Endothelial cell of umbilical vein (primary cell): ENCODE measurements around the gene LAMB4. TPM values are rescaled to one million over a fixed set of nuclear protein-coding genes. Genes with fewer than 3 reads are reported as not detected.

Experiments used
- BruUV-seq: library from RNA; stranded (reverse); fragments of 400-500 nt; replicated peaks from 2 replicates; lab custom pipeline; 2021; lab: Mats Ljungman, UMichigan
- CTCF ChIA-PET: fragments of 300-600, 350-600 bp; sonication (Branson Sonifier 250); formaldehyde crosslinking; loops from one replicate; lab custom pipeline; 2021; ENCODE audit warnings: antibody characterized with exemption, inconsistent platforms; lab: Charles Lee
- POLR2A ChIA-PET: fragments of 300-600, 350-600 bp; sonication (Branson Sonifier 250); formaldehyde crosslinking; loops from one replicate; lab custom pipeline; 2021; ENCODE audit warnings: antibody characterized with exemption, inconsistent platforms; lab: Charles Lee
- DNase-seq: peaks from one replicate; pipeline ENCODE4 v3.0.0-alpha.2; 2011; ENCODE audit warnings: low read depth, low spot score
- FAIRE-seq: peaks from 2 replicates; lab custom pipeline; 2011; peaks lifted over from hg19 to GRCh38; lab: Jason Lieb, UNC
- H2AFZ ChIP-seq: 2 replicates; pipeline ENCODE4 v1.6.0; 2012; ENCODE audit warnings: low read depth, low read length, control low read depth, inconsistent platforms
- H3K27ac ChIP-seq: 2 replicates; pipeline ENCODE4 v1.5.1; 2011; ENCODE audit warnings: low read depth, mild to moderate bottlenecking, control low read depth, low read length, moderate library complexity; ENCODE audit not compliant: insufficient read depth
- H3K27me3 ChIP-seq, 2 experiments: 2 replicates each; pipeline versions ENCODE4 v1.6.0 to v1.6.1; 2011; ENCODE audit warnings: low read length in 2 of 2, mixed read lengths in 1 of 2; ENCODE audit not compliant: control insufficient read depth in 2 of 2, insufficient read depth in 2 of 2
- H3K36me3 ChIP-seq, 2 experiments: 2 replicates in 1 of 2; 3 replicates in 1 of 2; pipeline ENCODE4 v1.5.1; 2011; ENCODE audit warnings: low read length in 2 of 2, mild to moderate bottlenecking in 1 of 2, moderate library complexity in 1 of 2; ENCODE audit not compliant: control insufficient read depth in 2 of 2, insufficient read depth in 2 of 2; ENCODE audit errors: extremely low read depth in 1 of 2
- H3K4me1 ChIP-seq: 3 replicates; pipeline ENCODE4 v1.5.1; 2011; ENCODE audit warnings: mild to moderate bottlenecking, low read length; ENCODE audit not compliant: control insufficient read depth, insufficient read depth; ENCODE audit errors: extremely low read depth
- H3K4me2 ChIP-seq: 2 replicates; pipeline ENCODE4 v1.6.1; 2011; ENCODE audit warnings: low read length, control low read depth, mixed read lengths; ENCODE audit not compliant: insufficient read depth
- H3K4me3 ChIP-seq, 3 experiments: fragments of 200-600 bp in 1 of 3; sonication (generic), shearing (Covaris generic) in 1 of 3; replicated peaks in 1 of 3; 2 replicates each; pipeline ENCODE4 v1.5.1; 2011 to 2016; ENCODE audit warnings: control low read depth in 3 of 3, low read length in 3 of 3, mild to moderate bottlenecking in 2 of 3, inconsistent platforms in 1 of 3, low read depth in 1 of 3, moderate library complexity in 1 of 3; ENCODE audit not compliant: insufficient read depth in 1 of 3
- H3K79me2 ChIP-seq: 2 replicates; pipeline ENCODE4 v1.6.0; 2012; ENCODE audit warnings: low read length, inconsistent platforms; ENCODE audit not compliant: control insufficient read depth, insufficient read depth
- H3K9ac ChIP-seq: replicated peaks from 2 replicates; pipeline ENCODE3; 2011; ENCODE audit warnings: low read length, control low read depth; ENCODE audit not compliant: insufficient read depth; ENCODE audit errors: extremely low read depth
- H3K9me1 ChIP-seq: replicated peaks from 3 replicates; pipeline ENCODE4 v1.6.0; 2011; ENCODE audit warnings: mild to moderate bottlenecking, low read length; ENCODE audit not compliant: control insufficient read depth, insufficient read depth; ENCODE audit errors: extremely low read depth
- H3K9me3 ChIP-seq: replicated peaks from 2 replicates; pipeline ENCODE4 v1.5.1; 2012; ENCODE audit warnings: low read length, inconsistent platforms; ENCODE audit not compliant: control insufficient read depth, insufficient read depth
- H4K20me1 ChIP-seq: replicated peaks from 2 replicates; pipeline ENCODE3; 2011; ENCODE audit warnings: mild to moderate bottlenecking, low read length; ENCODE audit not compliant: control insufficient read depth, insufficient read depth; ENCODE audit errors: extremely low read depth
- CTCF ChIP-seq, 2 donors: IDR thresholded peaks; 1 replicate in 1 of 2; 2 replicates in 1 of 2; pipeline ENCODE4 v1.5.1; 2011; ENCODE audit warnings: low read length in 2 of 2, mild to moderate bottlenecking in 2 of 2, moderate library complexity in 2 of 2, control low read depth in 1 of 2, inconsistent platforms in 1 of 2, low read depth in 1 of 2; ENCODE audit not compliant: insufficient read depth in 1 of 2; ENCODE audit errors: extremely low read depth in 1 of 2
- EZH2 ChIP-seq: IDR thresholded peaks from 2 replicates; pipeline ENCODE4 v1.6.1; 2012; ENCODE audit warnings: borderline replicate concordance, low read depth, mild to moderate bottlenecking, moderate library complexity, low read length, inconsistent platforms; ENCODE audit not compliant: severe bottlenecking
- FOS ChIP-seq: IDR thresholded peaks from 2 replicates; pipeline ENCODE4 v1.6.1; 2011; ENCODE audit warnings: mild to moderate bottlenecking, low read length, moderate library complexity, borderline replicate concordance; ENCODE audit not compliant: insufficient read depth
- GATA2 ChIP-seq: IDR thresholded peaks from 2 replicates; pipeline ENCODE4 v1.7.0; 2011; ENCODE audit warnings: low read depth, mild to moderate bottlenecking, moderate library complexity, mixed read lengths, low read length; ENCODE audit not compliant: insufficient read length, insufficient read depth
- JUN ChIP-seq: IDR thresholded peaks from 2 replicates; pipeline ENCODE4 v1.6.1; 2011; ENCODE audit warnings: borderline replicate concordance, low read depth; ENCODE audit not compliant: insufficient read length, insufficient read depth
- MAX ChIP-seq: IDR thresholded peaks from 2 replicates; pipeline ENCODE4 v1.6.1; 2011; ENCODE audit not compliant: insufficient read depth, insufficient read length
- MYC ChIP-seq: IDR thresholded peaks from one replicate; pipeline ENCODE4 v1.6.1; 2011; ENCODE audit warnings: mild to moderate bottlenecking, low read depth, low read length
- POLR2A ChIP-seq: IDR thresholded peaks from 2 replicates; pipeline ENCODE4 v1.6.1; 2012; ENCODE audit warnings: low read depth, mild to moderate bottlenecking, control low read depth, low read length
- POLR2AphosphoS5 ChIP-seq: IDR thresholded peaks from 2 replicates; pipeline ENCODE4 v1.6.1; 2012; ENCODE audit warnings: low read depth, mild to moderate bottlenecking, control low read depth, low read length, moderate library complexity; ENCODE audit not compliant: insufficient read depth
- dilution Hi-C: fragments of 300-500 bp; cut with MboI; formaldehyde crosslinking; loops from one replicate; pipeline ENCODE4 v1.15.0; 2019; ENCODE audit warnings: low sequenced_read_pairs; ENCODE audit not compliant: extremely low pct_ligation_motif_present
- intact Hi-C: fragments of 100-400 bp; cut with micrococcal nuclease; formaldehyde crosslinking; loops from one replicate; pipeline ENCODE4 v1.10.0; 2022
- polyA plus RNA-seq, 4 experiments: library from polyadenylated mRNA; depleted of rRNA in 3 of 4; stranded (reverse) in 3 of 4; unstranded in 1 of 4; fragments of >200 nt; gene quantifications; 2 replicates each; pipeline versions ENCODE4 v1.2.1 to v1.2.3, GENCODE V29; 2011 to 2012; ENCODE audit warnings: missing spikeins in 1 of 4
- total RNA-seq: library from RNA; stranded (reverse); gene quantifications from 2 replicates; pipeline ENCODE4 v1.2.3, GENCODE V29; 2021

LAMB4 gene
- total and polyA plus RNA-seq, 2 donors (not counting 3 experiments of a cell fraction or from before 2014, with no cell fraction given) = 0.15 to 0.20 TPM

- Histone ChIP-seq H4K20me1 (no peaks in the 10 kb centered on the region), H3K79me2 (no peaks in the 10 kb centered on the region), H3K36me3 (no peaks in the 10 kb centered on the region), H3K9me3 (no peaks in the 10 kb centered on the region), H3K4me1 (peaks cover 65% of the 10 kb centered on the region), H3K27ac (no peak overlapping the region), H3K4me3 (no peak overlapping the region), H3K9me1 (no peaks in the 10 kb centered on the region), H3K9ac (no peak overlapping the region), H3K27me3 (no peaks in the 10 kb centered on the region), H2AFZ (no peak overlapping the region), H3K4me2 (no peak overlapping the region)
- ChIA-PET POLR2A (no interaction called here), CTCF (interaction anchor here (4.4 to 9.6 kb wide), 2 partner anchors 19 to 77 kb away, joined by 57 to 284 read pairs; partner anchors contain the start of gene LAMB1)
- no peak for FAIRE-seq
- TF ChIP-seq FOS (no peak), MYC (no peak), POLR2A (no peak), EZH2 (no peak), MAX (no peak), CTCF (IDR thresholded peaks at IDR 0.05; ENCODE audit: extremely low read depth in 1 of 2, insufficient read depth in 1 of 2, low read depth in 1 of 2, low read length in 2 of 2) (no peak), JUN (no peak), GATA2 (no peak), POLR2AphosphoS5 (no peak)
- dilution Hi-C loops = no loop called here
- BruUV-seq = no TSS peak
- intact Hi-C loops = loop anchor here (10.0 kb wide), 1 partner anchor 276 kb away; no protein-coding TSS in a partner anchor
- DNase-seq = no peak
Observed at GRCh38 chr7:108018668-108019067, 111.5 kb downstream of the LAMB4 start.
